HFFc6 (cell line): ENCODE data around the gene MBNL2. TPM values are rescaled to one million over a fixed set of nuclear protein-coding genes. Genes with fewer than 3 reads are reported as not detected.

ENCODE experiments used
- DNase-seq: peaks from one replicate; pipeline ENCODE4 v3.0.0-alpha.2; 2018
- H3K27ac Mint-ChIP-seq: 2 replicates; pipeline ENCODE4 v1.8.0; 2020; ENCODE audit warnings: mild to moderate bottlenecking, mixed read lengths
- H3K27me3 Mint-ChIP-seq: 2 replicates; pipeline ENCODE4 v1.8.0; 2021; ENCODE audit warnings: mild to moderate bottlenecking, moderate library complexity, mixed read lengths; ENCODE audit not compliant: insufficient read depth
- H3K36me3 Mint-ChIP-seq: 2 replicates; pipeline ENCODE4 v1.8.0; 2021; ENCODE audit warnings: low read depth, mixed read lengths
- H3K4me1 Mint-ChIP-seq: 2 replicates; pipeline ENCODE4 v1.8.0; 2020; ENCODE audit warnings: low read depth, mixed read lengths
- H3K4me3 Mint-ChIP-seq: 2 replicates; pipeline ENCODE4 v1.8.0; 2020; ENCODE audit warnings: mild to moderate bottlenecking, moderate library complexity, mixed read lengths
- H3K9me3 Mint-ChIP-seq: 2 replicates; pipeline ENCODE4 v1.8.0; 2020; ENCODE audit warnings: mild to moderate bottlenecking, mixed read lengths
- CTCF ChIP-seq: fragments of 200-600 bp; sonication (generic); IDR thresholded peaks from 2 replicates; pipeline ENCODE4 v1.5.0; 2021; ENCODE audit warnings: antibody characterized with exemption, mild to moderate bottlenecking
- total RNA-seq, 6 experiments: library from RNA; stranded (reverse); fragmentation: NEBNext Ultra II Directional; extraction: Animal tissue kit (Norgen Biotek cat#: 25700); gene quantifications; 2 replicates in 1 of 6; 3 replicates in 5 of 6; pipeline ENCODE4 v1.2.3, GENCODE V29; 2021

The MBNL2 gene
- total RNA-seq, 6 experiments from 2014 or later = 78.5 to 138 (median 99.8) TPM

DNA sequence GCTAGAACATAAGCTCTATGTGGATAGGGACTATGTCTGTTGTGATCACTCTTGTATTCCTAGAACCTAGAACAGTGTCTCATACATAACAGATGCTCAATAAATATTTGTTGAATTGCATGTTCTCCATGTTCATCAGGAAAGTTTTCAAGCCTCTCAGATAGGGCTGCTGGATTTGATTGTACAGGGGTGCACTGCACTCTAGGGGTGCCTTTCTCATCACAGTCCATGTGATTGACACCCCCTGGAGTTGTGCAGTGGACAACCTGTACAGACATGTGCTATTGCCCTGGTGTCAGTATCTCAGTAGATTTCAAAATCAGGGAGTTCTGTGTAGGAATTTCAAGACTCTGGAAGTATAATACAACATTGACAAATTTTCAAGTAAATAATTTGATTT, 58.9 kb downstream of the MBNL2 start:
- Mint-ChIP-seq H3K36me3 (peaks cover 43% of the 10 kb centered on the region), H3K4me1 (peaks cover 97% of the 10 kb centered on the region), H3K27me3 (peaks cover 5% of the 10 kb centered on the region), H3K9me3 (no peaks in the 10 kb centered on the region), H3K27ac (peak overlapping the region; percentile 87), H3K4me3 (peak overlapping the region; percentile 70)
- no peak for DNase-seq
- no peak for TF ChIP-seq CTCF

GRCh38 chr13:97282705-97283104, 60.6 kb downstream of the MBNL2 start:
- Mint-ChIP-seq H3K27ac (peak overlapping the region; percentile 55; the same call in 1 of the 2 replicates), H3K4me1 (peaks cover 94% of the 10 kb centered on the region), H3K27me3 (peaks cover 5% of the 10 kb centered on the region), H3K9me3 (no peaks in the 10 kb centered on the region), H3K4me3 (no peak overlapping the region), H3K36me3 (peaks cover 40% of the 10 kb centered on the region)
- TF ChIP-seq CTCF = no peak
- DNase-seq = no peak

DNA sequence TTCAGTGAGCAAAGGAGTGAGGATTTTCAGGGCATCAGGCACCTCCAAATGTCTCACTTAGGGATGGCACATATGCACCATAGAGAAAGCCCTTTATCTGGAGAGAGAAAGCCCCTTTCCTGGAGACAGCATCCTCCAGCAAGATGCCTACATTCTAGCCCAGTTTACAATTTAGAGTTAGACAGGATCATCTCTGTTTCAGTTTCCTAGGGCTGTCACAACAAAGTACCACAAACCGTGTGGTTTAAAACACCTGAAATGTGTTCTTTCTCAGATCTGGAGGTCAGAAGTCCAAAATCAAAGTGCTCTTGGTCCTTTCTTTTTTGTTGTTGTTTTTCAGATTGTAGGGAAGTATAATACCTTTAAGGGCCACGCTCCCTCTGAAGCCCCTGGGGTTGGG, 61.8 kb downstream of the MBNL2 start:
- peaks cover 82% of the 10 kb centered on the region for H3K4me1 Mint-ChIP-seq
- no peak for DNase-seq
- peaks cover 40% of the 10 kb centered on the region for H3K36me3 Mint-ChIP-seq
- H3K27ac Mint-ChIP-seq = no peak overlapping the region; the same call in none of the 2 replicates
- TF ChIP-seq CTCF = no peak
- no peaks in the 10 kb centered on the region for H3K9me3 Mint-ChIP-seq
- H3K27me3 Mint-ChIP-seq = peaks cover 5% of the 10 kb centered on the region
- H3K4me3 Mint-ChIP-seq = no peak overlapping the region

DNA sequence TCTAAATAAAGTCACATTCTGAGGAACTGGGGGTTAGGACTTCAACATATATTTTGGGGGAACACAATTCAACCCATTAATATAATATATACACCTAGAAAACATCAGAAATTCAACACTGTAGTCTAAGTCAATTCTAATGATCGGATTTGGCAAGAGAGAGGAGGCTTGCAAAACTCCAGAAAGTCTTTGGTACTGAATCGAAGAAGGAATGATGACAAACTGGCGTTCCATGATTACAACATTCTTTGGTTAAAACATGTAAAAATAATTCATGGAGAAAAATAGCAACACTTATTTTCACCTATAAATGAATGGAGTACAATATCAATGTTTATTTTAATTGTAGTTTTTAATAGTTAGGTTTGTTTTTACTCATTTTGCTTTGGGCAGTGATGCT, 62.4 kb downstream of the MBNL2 start:
- peaks cover 5% of the 10 kb centered on the region for H3K27me3 Mint-ChIP-seq
- no peak overlapping the region for H3K27ac Mint-ChIP-seq
- no peaks in the 10 kb centered on the region for H3K9me3 Mint-ChIP-seq
- H3K4me1 Mint-ChIP-seq = peaks cover 75% of the 10 kb centered on the region
- no peak for TF ChIP-seq CTCF
- H3K4me3 Mint-ChIP-seq = no peak overlapping the region
- peaks cover 40% of the 10 kb centered on the region for H3K36me3 Mint-ChIP-seq
- DNase-seq = no peak

DNA sequence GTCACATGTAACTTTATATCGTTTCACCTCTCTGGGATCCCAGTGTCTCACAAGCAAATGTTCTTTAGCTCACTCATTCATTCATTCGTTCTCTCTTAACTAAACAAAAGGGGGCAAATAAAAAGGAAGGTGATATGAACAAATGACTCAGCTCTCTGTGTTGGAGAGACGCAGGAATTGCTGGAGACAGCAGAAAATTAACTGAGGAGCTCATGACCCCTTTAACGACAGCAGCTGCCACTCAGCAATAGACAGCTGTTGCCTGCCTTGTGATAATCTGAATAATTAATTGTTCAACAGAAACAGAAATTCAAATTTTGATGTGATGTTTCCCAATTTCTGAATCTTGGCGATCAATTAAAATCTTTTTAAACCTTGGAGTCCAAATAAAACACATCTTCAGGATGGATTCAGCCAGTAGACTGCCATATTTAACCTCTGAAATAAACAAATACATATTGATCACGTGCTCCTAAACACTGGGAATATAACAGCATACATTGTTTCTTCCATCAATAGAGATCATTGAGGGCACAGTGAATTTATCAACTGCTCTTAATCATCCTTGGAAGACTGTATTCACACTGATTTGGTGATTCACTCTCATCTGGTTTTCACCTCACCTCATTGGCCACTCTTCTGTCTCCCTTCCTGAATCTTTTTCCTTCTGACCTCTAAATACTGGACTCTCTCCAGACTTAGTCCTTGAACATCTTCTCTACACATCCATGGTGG, 63.3 kb downstream of the MBNL2 start:
- peaks cover 40% of the 10 kb centered on the region for H3K36me3 Mint-ChIP-seq
- H3K4me3 Mint-ChIP-seq = no peak overlapping the region
- peaks cover 5% of the 10 kb centered on the region for H3K27me3 Mint-ChIP-seq
- no peak for DNase-seq
- H3K9me3 Mint-ChIP-seq = no peaks in the 10 kb centered on the region
- TF ChIP-seq CTCF = no peak
- H3K27ac Mint-ChIP-seq = no peak overlapping the region; the same call in 1 of the 2 replicates
- peaks cover 68% of the 10 kb centered on the region for H3K4me1 Mint-ChIP-seq
